ENCODE measurements around the gene CALML3.
"Not testable (repeated sequence)": the region's sequence is repeated elsewhere in the genome, so short reads cannot be mapped to it uniquely, and the experiment has no call there.

The CALML3 gene

DNA sequence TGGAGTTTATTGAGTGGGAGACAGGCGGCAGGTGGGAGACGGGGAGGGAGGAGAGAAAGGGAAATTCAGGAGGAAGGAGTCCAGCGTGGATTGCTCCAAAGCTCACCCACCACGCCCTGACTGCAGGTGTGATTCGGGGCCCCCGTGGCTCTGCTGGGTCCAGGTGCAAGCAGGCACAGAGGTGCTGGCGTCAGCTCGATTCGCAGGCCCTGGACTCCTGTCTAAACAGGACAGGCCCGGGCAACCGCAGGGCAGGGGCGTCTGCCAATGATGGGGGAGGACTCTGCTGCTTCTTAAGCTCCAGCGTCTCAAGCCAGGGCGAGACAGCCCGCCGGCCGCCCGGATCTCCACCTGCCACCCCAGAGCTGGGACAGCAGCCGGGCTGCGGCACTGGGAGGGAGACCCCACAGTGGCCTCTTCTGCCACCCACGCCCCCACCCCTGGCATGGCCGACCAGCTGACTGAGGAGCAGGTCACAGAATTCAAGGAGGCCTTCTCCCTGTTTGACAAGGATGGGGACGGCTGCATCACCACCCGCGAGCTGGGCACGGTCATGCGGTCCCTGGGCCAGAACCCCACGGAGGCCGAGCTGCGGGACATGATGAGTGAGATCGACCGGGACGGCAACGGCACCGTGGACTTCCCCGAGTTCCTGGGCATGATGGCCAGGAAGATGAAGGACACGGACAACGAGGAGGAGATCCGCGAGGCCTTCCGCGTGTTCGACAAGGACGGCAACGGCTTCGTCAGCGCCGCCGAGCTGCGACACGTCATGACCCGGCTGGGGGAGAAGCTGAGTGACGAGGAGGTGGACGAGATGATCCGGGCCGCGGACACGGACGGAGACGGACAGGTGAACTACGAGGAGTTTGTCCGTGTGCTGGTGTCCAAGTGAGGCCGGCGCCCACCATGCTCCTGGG, at the start of gene CALML3:
CALML3 (plus strand) TSS at position 321 of the 920 bp plus-strand sequence; CDS start at position 446, 125 bp downstream.
- peak within 1 kb of the TSS; percentile 32 to 53 (median 35) for H3K4me3 ChIP-seq

DNA sequence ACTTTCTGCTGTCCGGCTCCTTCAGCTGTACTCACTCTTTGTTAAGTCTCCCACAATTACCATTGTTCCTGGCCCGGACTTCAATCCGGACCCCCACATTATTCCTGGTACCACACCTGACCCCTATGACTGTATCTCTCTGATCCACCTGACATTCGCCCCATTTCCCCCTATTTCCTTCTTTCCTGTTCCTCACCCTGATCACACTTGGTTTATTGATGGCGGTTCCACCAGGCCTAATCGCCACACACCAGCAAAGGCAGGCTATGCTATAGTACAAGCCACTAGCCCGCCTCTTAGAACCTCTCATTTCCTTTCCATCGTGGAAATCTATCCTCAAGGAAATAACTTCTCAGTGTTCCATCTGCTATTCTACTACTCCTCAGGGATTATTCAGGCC, 49.7 kb upstream of the CALML3 start:
- not testable (repeated sequence) for H3K27ac ChIP-seq, H3K4me3 ChIP-seq

More for the DNA sequence above, at the start of gene CALML3:
- peak within 1 kb of the TSS; percentile 49 to 91 (median 80) for H3K27ac ChIP-seq

DNA sequence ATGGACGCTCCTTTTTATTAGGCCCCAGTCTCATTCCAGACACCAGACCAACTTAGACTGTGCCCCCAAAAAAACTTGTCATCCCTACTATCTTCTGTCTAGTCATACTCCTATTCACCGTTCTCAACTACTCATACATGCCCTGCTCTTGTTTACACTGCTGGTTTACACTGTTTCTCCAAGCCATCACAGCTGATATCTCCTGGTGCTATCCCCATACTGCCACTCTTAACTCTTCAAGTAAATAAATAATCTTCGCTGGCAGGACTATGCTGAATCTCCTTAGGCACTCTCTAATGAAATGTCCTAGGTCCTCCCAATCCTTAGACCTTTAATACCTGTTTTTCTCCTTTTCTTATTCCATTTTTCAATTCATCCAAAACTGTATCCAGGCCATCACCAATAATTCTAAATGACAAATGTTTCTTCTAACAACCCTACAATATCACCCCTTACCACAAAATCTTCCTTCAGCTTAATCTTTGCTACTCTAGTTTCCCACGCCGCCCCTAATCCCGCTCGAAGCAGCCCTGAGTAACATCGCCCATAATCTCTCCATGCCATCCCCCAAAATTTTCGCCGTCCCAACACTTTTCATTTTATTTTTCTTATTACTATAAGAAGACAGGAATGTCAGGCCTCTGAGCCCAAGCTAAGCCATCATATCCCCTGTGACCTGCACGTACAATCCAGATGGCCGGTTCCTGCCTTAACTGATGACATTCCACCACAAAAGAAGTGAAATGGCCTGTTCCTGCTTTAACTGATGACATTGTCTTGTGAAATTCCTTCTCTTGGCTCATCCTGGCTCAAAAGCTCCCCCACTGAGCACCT, 48.6 kb upstream of the CALML3 start:
- not testable (repeated sequence) for H3K27ac ChIP-seq

GRCh38 chr10:5476918-5477525, 47.7 kb upstream of the CALML3 start:
- H3K4me3 ChIP-seq: no peak overlapping the region
- no peak overlapping the region for H3K27ac ChIP-seq

More for the DNA sequence above, 48.6 kb upstream of the CALML3 start:
- H3K4me3 ChIP-seq: not testable (repeated sequence)

DNA sequence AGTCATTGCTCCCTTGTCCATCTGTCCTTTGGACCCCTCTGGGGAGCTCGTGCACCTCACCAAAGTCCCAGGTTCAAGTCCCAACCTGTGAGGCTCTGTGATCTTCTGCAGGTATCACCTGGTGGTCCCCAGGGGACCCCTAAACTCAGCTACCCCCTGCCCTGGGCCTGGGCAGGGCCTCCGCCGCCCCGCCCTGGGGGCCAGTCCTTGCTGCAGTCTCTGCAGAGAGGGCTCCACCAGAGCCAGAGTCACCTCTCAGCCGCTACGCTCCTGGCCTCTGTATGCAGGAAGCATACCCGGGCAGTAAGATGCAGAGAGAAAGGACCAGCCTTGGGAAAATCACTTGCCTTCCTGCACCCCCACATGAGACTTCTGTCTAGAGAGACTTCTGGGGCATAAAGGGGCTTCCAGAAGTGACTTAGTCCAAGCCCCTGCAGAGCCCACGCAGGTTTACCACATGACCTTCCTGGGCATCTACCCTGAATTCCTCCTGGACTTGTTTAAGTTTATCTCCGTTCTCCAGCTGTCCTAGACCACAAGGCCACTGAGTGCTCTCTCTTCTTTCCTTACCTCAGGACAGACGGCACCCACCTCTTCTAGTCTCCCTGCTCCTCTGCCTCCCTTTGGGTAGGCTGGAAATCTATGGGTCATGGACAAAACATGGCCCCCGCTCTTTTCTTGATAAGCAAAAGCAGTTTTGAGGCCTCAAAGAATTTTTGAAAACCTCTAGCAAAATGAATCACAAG, 46.6 kb upstream of the CALML3 start:
- no peak overlapping the region for H3K27ac ChIP-seq
- H3K4me3 ChIP-seq: no peak overlapping the region

GRCh38 chr10:5478694-5479305, 46.0 kb upstream of the CALML3 start:
- Histone ChIP-seq H3K27ac (no peak overlapping the region), H3K4me3 (no peak overlapping the region)

DNA sequence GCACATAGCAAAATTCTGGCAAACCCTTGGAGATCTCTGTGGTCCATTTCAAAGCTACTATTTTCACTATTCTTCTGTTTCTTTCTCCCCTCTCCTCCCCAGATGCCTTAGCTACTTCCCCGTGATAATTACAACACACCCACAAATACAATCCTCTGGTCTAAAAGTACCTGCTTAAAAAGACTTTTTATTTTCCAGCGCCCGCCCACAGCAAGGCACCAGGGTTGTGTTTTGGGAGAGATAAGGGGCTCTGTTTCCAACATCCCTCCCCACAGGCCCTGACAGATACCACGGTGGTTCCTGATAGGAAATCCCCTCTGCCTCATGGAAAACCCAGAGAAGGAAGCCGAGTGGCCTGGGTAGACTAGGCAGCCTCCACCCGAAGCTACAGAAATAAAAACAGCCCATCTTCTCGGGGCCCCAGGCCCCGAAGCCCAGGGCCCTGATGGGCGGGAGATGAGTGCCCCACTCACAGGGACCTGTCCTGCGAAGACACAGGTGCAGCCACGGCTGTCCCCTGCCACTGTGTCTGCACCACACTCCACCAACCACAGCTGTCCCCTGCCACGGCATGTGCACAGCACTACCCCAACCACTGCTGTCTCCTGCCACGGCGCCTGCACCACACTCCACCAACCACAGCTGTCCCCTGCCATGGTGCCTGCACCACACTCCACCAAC, 45.1 kb upstream of the CALML3 start:
- H3K27ac ChIP-seq: no peak overlapping the region
- H3K4me3 ChIP-seq: no peak overlapping the region

DNA sequence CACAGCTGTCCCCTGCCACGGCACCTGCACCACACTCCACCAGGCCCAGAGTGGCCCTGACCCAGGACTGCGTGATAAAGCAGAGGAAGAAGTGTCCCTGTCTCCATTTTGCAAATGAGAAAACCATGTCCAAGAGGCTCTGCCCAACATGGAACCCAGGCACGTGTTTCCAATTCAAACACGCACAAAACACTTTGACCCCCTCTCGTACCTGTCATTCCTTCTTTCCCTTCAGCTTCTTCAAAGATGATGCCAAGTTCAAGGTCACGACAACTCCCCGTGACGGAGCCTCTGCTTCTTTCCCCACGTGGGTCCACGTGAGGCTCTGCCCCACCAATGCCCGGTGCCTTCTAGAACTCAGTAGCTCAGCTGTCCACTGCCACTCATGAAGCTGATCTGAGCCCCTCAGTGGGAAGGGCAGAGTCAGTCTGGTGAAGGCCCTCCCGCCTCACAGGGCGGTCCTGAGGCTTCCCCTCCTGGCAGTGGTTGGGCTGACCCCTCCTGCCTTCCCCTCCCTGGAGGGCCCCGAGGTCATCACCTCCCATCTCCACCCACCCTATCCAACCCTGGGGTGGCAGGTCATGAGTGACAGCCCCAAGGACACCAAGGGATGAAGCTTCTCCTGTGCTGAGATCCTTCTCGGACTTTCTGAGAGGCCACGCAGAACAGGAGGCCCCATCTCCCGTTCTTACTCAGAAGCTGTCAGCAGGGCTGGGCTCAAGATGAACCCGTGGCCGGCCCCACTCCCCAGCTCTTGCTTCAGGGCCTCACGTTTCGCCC, 44.4 kb upstream of the CALML3 start:
- H3K4me3 ChIP-seq: no peak overlapping the region
- no peak overlapping the region for H3K27ac ChIP-seq

DNA sequence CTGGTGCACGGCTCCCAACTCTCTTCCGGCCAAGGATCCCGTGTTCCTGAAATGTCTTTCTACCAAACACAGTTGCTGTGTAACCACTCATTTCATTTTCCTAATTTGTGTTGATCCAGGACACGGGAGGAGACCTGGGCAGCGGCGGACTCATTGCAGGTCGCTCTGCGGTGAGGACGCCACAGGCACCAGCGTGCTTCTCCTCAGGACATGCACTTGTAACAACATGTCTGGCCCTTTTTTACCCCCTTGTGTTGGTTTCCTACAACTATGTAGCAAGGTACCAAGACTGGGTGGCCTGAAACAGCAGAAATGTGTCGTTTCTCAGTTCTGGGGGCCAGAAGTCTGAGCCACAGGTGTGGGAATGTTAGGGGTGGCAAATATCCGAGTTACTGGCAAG, 43.6 kb upstream of the CALML3 start:
- H3K4me3 ChIP-seq: no peak overlapping the region

GRCh38 chr10:5482016-5482415, 42.7 kb upstream of the CALML3 start:
- Histone ChIP-seq H3K4me3 (no peak overlapping the region), H3K27ac (no peak overlapping the region)

More for the DNA sequence above, 43.6 kb upstream of the CALML3 start:
- no peak overlapping the region for H3K27ac ChIP-seq

- Histone ChIP-seq H3K4me3 (no peak overlapping the region), H3K27ac (no peak overlapping the region)
These were observed 40.6 kb upstream of the CALML3 start for GRCh38 chr10:5484205-5484604.

DNA sequence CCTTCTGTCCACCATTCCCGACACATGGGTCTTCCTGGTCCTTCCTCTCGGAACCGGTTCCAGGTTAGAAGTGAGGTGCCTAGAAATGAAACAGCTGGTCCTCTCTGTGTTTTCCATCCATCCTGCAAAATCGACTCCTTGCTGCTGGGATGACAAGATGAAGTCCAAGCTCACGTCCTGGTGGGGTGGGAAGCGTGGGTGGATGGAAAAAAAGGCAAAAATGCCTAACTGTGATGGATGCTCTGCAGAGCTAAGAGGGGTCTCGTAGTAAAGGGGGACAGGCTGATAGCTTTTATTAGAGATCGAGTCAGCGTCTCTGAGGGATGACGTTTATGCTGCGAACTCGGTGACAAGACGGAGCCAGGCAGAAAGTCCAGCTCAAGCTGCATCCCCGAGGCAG, 39.5 kb upstream of the CALML3 start:
- no peak overlapping the region for H3K4me3 ChIP-seq
- no peak overlapping the region for H3K27ac ChIP-seq

GRCh38 chr10:5485948-5486852, 38.6 kb upstream of the CALML3 start:
- H3K27ac ChIP-seq: peak overlapping the region in 8 of 21 experiments; percentile 21 to 86 (median 68)
- peak overlapping the region in 1 of 7 experiments; percentile 25 for H3K4me3 ChIP-seq

GRCh38 chr10:5486853-5487235, 37.9 kb upstream of the CALML3 start:
- Histone ChIP-seq H3K27ac (peak overlapping the region in 9 of 21 experiments; percentile 21 to 86 (median 63)), H3K4me3 (peak overlapping the region in 1 of 7 experiments; percentile 25)

- Histone ChIP-seq H3K27ac (peak overlapping the region in 18 of 21 experiments; percentile 40 to 88 (median 77)), H3K4me3 (peak overlapping the region in 1 of 7 experiments; percentile 1)
These were observed 36.2 kb upstream of the CALML3 start for GRCh38 chr10:5488272-5489161.

GRCh38 chr10:5490032-5490431, 34.7 kb upstream of the CALML3 start:
- Histone ChIP-seq H3K4me3 (no peak overlapping the region), H3K27ac (no peak overlapping the region)

Measured in skin epidermis (tissue), 12 donors.